ENCODE measurements around the gene AVPR2.
A peak's percentile ranks its signal among the peaks of the same experiment; 100 is the strongest.

Gene AVPR2

DNA sequence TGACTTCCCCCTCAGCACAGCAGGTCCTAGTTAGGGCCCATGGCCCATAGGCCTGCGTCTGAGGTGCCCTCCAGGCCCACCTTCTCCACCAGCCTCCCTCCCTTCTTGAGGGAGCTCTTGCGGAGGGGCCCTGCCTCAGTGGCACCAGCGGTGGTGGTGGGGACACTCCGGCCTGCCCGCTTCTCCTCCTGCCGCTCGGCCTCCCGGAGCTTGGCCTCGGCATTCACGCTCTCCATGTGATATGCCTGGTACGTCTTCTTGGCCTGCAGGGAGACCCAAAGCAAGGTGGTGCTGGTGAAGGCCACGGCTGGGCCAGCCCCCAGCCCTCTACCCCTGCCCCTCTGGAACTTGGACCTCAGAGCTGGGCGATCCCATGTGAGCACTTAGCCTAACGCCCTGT, 16.1 kb downstream of the AVPR2 start:
- DNase-seq, result no peak

DNA sequence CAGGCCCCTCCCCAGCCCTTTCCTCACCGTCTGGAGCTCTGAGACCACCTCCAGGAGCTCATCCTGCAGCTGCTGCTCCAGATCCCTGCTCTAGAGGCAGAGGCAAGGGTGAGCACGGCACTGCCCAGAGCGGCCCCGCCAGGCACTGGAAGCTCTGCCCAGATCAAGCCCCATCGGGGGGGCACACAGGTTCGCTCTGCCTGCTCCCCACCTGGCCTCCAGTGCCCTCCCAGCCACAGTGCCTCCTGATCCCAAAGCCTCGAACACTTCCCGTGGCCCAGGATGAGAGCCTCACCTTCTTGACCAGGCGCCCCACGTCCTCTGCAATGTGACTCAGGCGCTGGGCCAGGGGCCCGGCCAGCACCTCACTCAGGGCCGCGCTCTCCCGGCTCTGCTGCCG, 16.6 kb downstream of the AVPR2 start:
- no peak for DNase-seq

DNA sequence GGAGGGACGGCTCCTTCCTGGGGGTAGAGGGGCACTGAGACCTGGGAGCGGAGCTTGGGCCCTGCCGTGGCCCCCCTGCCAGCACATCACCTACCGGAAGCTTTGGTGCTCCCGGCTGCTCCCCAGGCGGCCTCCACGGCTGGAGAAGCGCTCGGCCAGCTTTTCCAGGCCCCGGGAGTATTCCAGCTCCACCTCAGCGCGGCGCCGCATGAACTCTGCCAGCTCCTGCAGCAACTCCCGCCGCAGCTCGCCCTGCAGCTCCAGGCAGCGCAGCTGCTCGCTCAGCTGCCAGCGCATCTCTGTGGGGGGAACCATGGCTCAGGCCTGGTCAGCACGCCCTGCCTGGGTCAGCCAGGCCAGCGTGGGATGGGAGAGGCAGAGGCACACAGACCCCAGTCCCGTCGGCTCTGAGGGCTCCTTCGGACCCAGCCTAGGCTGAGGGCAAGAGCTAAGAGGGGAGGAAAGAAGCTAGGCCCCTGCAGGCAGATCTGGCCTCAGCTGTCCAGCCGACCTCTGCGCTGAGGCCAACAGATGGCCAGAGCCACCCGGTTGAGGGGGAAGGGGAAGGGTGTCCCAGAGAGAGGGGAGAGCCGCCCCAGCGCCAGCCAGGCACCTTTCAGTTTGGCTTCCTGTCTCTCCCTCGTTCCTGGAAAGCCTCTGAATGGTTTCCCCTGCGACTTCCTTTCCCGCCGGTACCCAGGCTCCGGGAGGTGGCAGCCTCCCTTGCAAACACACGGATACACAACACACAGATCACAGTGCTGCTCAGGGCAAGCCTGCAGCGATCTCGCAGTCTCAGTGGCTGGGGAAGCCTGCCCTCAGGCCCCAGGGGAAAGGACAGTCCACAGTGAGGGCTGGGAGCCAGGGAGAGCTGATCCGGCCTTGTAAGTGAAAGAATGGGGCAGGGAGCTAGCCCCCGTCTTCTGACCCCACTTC, 17.3 kb downstream of the AVPR2 start:
- no peak for DNase-seq

DNA sequence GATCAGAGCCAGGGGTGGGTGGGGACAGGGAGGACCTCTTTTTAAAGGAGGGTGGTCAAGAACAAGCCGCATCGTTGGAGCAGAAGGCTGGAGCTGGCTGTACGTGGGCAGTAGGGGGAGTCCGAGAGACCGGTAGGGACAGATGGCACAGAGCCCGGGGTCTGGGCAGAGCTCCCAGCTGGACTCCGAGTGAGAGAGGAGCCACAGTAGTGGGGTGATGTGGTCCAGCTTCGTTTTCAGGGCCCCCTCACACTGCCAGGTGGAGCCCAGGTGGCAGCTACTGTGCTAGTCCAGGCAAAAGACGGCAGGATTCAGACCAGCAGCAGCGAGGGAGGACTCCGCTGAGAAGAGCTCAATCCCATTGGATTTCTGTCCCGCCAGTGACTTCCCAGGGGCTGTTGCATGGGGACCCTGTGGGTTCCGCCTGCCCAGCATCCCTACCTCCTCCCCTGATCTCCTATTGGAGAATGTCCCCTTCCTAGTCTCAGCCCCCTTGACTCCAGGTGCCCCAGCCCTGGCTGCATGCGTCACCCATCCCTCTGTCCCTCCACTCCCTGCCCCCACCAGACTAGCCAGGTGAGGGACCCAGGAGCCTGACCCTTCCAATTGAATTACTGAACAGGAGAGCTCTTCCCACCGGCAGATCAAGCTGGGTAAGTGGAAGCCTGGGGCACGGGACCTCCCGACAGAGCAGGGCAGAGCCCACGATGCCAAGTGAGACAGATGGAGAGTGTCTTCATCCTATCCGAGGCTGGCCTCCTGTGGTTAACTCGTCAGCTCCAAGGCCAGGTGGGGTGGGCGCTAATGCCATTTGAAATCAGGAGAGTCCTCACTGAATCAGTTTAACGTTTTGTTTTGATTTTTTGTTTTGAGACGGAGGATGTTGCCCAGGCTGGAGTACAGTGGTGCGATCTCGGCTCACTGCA, 18.7 kb downstream of the AVPR2 start:
- DNase-seq, result no peak

DNA sequence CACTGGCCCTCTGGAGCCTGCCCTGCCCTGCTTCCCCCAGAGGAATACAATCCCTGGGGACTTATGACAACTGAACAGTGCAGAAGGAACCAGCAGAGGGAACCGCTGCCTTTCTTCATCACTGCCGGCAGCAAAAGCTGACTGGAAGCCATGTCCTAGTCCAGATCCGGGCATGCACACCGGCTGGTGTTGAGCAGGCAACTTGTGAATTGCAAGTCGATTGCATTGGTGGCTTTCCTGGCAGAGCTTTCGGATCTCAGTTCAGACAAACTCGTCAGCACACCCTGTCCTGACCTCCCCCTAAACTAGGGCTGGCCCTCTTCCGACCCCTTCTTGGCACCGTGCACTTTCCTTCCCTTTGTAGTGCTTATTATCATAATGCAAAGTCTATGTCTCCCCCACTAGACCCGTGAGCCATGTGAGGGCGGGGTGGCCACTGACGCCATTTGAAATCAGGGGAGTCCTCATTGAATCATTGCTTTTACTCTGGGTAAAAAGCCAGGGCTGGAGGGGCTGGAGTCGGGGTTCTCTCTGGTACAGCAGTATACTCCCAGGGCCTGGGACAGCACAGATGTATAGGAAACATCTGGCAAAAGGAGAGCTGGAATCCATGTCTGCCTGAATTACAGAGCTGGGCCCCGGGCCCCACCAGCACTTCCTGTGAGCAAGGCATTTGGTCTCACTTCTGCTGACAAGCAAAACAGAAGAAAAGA, 19.8 kb downstream of the AVPR2 start:
- DNase-seq, result no peak

DNA sequence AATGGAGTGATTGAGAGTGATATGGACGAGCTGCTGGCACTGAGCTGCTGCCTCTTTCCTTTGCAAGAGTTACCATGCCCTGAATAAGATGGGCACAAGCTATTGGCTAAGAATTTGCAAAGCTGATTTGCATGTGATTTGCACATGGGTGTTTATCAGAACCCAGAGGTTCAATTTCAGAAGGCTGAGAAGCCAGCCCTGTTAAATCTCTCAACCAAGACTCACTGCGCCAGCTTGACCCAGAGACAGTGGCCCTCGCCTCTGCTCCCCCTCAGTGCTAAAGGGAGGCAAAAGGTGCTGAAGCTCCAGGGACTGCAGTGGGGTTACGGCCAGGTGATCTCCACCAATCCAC, 20.9 kb downstream of the AVPR2 start:
- DNase-seq, result no peak

DNA sequence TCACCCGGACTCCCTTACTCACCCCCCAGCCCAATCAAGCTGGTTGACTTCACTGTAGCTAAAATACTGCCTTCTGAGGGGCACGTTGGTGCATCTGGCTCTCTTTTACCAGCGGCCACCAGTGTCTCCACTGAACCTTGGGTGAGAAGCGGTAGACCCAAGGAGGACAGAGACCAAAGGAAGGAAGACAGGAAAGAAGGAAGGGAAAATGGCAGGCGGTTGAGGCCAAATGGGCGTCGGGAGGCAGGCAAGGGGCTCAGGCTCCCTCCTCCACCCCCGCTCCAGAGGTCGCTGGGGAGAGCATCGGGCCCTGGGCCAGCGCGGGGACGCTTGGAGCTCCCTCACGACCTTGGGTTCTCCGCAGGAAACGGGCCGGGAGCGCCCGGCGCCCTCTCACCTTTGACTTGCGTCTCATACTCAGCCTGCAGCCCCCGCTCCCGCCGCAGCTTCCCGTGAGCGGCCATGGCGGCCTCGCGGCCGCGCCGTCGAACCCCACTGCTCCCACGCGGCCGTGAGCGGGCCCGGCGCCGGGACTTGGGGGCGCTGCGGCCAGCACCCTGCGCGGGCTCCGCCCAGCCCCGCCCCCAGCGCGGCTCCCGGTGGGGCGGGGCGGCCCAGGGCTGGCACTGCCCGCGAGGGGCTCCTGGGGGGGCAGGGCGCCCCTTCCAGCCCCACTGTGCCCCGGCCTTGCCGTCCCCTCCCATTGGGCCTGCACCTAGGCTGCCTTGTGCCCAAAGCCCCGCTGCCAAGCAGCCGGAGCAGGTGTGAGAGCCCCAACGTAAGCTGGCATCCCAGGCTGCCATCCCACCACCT, 21.5 kb downstream of the AVPR2 start, which contains the start of gene ARHGAP4:
TSS of gene ARHGAP4 (minus strand) at position 526 of the 813 bp plus-strand sequence. CDS start at position 464, 62 bp downstream.
- peak; percentile 49 for DNase-seq

DNA sequence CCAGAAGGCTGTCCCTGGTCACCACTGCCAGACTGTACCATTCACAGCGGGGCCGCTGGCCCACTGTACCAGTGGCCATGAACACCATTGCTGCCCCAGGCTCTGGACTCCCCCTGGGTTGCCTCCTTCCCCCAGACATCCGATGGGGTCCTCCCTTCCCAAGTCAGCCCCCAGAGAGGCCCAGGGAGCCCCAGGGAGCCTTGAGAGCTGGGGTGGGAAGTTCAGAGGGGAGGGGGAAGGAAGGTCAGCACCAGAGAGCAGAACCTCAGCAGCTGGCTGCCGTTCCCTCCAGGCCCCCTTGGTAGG, 22.0 kb downstream of the AVPR2 start:
- no peak for DNase-seq

DNA sequence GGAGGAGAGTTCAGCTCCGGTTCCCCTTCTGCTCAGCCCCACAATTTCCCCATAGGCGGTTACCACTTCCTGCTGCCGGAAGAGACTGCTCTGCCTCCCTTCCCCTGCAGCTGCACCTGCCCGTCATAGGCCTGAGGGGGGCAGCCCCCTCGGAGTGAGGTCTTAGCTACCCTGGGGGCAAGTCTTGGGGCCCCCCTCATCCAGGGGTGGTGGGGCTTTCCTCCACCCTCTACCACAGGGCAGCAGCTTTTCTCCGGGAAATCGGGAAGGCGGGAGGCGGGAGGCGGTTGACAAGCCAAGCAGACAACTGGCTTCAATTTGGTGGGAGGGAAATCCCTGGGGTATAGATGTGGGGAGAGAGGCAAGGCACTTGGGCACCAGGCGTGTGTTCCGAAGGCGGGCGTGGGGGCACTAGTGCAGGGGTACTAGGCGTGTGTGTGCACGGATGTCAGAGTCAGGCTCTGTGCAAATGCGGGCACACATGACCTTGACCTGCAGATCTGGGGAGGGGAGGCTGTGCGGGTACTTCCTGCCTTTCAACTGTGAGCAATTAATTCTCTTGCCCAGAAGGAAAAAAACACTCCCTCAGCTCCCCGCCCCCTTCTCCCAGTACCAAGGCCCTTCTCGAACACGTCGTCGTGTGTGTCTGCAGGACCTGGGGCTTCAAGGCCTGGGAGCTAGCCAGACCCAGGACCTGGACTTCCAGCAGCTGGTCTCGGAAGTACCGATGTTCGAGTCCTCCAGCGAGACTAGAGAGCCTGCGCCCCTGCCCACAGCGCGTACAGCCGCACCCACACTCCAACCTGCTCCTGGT, 22.6 kb downstream of the AVPR2 start:
- DNase-seq, result peak; percentile 51

DNA sequence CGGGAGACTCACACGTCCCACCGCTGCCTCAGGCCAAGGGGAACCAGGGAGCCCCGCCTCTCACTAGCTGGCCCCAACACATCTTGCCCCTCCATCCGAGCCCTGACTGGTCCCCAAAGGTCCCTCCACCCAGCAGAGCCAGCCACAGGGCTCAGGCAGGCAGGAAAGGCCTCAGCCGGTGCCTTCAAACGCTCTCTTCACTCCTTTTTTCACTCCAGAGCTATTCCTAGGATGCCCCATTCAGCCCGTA, 23.1 kb downstream of the AVPR2 start:
- DNase-seq, result no peak

DNA sequence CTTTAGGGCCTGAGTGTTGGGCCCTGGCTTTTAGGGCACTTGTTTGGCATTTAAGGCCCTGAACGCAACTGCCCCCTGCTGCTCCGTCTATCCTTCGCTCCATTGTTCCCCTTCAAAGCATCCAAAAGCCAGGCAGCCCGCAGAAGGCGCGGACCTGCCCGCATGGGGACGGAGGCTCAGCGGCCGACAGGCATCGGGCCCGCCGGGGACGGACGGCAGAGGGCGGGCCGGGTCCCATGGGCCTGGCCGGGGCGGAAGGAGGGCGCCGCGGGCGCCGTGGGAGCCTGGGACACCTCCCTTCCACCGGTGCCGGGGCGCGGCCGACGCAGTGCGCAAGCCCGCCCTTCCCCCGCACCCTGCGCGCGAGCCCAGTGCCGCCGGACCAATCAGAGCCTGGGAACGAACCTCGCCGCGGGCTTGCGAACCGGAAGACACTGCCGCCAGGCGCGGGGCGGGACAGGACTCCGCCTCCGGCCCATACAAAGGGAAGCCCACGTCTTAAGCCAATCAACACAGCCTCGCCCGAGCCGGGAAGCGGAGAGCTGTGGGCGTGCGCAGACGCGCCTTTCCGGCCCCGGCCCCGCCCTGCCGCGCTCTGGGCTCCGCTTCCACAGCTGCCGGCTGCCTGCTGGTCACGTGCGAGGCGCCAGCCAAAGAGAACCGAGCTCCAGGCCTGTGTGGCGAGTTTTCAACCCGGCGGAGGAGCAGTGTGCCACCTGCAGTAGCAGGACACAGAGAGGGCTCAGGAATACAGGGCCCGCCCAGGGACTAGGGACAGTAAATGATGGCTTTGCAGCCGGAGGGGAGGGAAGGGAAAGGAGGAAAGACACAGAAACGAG, 23.7 kb downstream of the AVPR2 start:
- DNase-seq, result peak; percentile 95

DNA sequence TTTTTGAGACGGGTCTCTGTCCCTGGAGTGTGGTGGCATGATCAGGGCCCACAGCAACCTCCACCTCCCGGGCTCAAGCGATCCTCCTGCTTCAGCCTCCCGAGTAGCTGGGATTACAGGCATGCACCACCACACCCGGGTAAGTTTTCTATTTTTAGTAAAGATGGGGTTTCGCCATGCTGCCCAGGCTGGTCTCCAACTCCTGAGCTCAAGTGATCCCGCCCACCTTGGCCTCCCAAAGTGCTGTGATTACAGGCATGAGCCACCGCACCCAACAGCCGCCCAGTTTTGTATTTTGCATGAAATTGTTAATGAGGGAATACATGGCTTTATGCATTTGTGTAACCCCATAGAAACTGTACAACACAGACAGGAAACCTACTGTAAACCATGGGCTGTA, 24.4 kb downstream of the AVPR2 start:
- DNase-seq, result no peak

DNA sequence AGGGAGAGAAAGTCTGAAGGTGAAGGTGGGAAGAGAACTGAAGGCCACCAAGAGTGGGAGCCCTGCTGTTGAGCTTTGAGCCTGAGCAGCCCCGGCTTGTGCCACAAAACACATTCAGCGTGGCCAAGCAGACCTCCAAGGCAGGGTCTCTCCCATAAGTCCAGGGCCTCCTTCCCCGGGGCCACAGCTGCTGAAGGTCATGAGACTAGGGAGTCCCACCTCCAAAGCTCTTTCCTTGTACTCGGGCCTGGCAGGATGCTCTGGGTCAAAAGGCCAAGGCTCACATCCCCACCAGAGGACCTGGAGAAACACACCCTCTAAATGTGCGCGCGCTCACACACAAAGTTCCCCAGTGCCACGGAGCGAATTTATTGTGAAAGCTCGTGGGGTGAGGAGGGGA, 25.1 kb downstream of the AVPR2 start:
- no peak for DNase-seq

DNA sequence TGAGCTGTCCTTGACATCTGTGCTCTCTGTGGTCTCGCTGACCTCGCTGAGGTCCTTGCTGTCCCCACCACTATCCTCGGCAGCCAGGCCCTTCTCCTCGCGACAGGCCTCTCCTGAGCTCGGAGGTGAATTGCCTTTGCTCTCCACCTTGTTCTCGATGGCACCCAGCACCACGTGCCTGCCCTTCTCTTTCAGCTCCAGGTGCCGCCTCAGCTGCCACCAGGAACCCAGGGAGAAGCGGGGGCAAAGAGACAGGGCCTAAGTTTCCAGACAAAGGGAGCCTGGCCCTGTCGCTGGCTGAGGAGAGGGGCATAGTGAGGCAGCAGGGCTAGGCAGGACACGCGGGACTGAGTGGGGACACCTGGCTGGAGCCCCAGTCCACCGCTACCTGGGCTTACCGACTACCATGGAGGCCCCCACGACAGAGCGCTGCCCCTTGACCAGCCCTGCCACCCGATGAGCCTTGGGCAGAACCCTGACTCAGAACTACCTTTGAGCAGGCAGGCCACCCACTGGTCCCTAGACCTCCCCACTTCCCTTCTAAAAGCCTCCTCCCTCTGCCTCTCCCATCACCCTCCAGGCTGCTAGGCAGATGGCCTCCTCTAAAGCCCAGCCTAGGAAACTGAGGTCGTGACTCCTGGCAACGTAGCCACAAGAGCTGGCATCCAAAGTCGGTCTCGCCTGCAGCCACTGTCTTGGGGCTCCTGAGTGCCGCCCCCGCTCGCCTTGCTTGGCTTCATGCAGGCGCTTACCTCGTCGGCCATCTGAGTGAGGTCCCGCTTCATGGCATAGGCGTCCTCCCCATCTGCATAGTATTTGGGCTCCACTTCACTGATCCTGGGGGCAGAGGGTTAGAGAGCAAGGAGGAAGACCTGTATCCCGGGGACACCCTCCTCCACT, 25.8 kb downstream of the AVPR2 start:
- no peak for DNase-seq

DNA sequence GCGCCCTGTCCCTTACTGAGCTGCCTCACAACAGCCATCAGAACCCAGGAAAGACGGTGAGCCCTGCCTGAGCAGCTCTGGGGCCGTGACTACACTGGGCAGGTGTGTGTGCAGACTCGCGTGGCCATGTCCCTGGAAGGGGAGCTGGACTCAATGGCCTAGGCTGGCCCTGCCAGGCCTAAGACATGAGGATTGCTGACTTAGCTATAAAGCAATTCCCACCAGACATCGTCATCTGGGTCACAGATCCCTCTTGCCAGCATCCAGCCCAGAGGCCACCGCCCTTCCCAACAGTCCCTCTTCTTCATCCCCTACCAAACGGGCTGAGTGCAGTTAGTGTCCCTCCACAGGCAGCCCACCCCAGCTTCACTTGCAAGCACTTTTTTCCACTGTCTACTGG, 26.7 kb downstream of the AVPR2 start:
- DNase-seq, result no peak

DNA sequence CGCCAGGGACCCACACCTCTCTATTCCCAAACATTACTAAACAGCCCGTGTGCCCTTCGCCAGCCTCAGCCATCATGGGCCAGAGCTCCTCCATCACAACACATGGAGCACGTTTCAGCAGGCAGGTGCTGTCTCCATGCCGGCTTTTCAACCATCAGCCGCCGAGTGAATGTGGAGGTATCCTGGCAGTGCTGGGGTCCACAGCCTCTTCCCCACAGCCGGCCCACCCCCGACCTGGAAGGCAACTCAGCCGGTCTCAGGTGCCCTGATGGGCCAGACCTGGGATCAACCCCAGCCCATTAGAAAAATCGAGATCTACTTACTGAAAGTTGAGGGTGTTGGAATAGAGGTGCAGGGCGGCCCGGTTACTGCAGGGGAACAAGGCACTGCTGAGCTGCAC, 27.3 kb downstream of the AVPR2 start:
- DNase-seq, result no peak

DNA sequence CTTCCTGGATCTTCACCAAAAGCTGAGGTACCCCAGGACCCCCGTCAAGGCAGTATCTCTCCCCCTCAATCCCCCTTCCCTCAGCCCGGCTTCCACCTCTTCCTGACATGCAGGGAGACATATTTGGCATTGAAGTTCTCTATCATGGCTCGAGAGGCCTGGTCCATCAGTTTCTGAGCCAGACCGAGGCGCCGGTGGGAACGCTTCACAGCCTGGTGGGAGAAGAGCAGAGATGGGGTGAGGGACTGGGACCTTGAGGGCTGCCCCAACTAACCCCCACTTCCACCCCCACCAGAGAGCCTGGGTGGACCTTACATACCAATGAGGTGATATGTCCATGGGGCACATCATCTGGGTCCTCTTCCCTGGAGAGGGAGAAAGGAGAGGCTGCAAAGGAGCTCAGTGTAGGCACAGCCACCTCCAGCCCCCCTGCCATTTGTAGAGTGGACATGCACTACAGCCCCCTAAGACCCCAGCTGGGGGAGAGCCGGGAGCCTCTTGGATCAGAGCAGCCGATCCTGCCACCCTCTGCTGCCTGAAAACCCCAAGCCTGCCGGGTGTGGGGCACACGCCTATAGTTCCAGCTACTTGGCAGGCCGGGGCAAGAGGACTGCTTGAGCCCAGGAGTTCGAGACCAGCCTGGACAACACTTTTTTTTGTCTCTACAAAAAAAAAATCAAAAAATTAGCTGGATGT, 27.9 kb downstream of the AVPR2 start:
- no peak for DNase-seq

DNA sequence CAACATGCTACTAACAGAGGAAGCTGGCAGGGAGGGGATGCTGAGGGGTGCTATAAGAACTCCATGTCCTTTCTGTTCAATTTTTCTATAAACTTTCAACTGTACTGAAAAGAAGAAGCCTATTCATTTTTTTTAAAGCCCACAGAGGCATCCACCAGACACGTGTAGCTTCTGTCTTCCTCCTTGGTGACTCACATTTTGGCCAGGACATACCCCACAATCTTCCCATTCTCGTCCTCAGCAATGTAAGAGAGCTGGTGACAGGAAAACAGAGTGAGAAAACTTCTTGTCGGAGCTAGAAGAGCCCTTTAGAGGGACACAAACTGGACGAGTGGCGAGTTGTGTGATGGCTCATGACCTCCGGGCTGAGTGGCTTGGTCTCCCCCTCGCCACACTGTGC, 29.3 kb downstream of the AVPR2 start:
- DNase-seq, result no peak

DNA sequence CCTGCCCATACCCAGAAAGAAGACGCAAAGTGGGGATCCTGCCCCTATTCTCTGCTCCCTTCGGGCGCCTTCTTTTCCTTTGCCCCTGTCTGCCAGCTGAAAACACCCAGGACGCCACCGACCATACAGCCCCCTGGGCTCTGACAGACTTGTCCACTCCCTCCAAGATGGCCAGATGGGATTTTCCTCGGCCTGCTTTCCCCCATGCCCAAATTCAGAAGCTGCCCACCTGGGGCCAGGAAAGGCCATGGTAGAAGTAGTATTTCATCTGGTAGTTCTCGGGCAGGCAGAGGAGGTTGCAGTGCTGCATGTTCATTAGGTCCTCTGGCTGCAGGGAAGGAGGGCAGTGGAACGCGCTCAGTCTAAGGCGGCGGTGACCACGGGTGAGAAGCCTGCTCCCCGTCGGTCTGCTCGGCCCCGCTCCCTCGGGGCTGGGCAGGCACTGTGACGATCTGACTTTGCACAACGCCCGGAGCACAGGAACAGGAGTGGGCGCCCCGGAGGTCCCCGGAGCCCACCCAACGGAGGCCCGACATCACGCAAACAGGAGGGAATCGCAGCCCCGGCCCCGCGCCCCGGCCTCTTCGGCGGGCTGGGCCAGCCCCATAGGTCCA, 29.8 kb downstream of the AVPR2 start:
- DNase-seq, result no peak

Measured in activated gamma-delta T cell (primary cell).